ENCODE measurements around the gene NEO1.

GRCh38 chr15:73054417-73054953, 2.2 kb downstream of the NEO1 start:
- no peak for TF ChIP-seq CTCF (IDR thresholded peaks at IDR 0.05; ENCODE audit: low read length)
- TF ChIP-seq EZH2 (optimal IDR thresholded peaks at IDR 0.05; ENCODE audit: low read depth, low read length): no peak
- TF ChIP-seq EZH2phosphoT487 (IDR thresholded peaks at IDR 0.05; ENCODE audit: low read length): no peak
